ENCODE data around the gene CTNND2.

The CTNND2 gene

DNA sequence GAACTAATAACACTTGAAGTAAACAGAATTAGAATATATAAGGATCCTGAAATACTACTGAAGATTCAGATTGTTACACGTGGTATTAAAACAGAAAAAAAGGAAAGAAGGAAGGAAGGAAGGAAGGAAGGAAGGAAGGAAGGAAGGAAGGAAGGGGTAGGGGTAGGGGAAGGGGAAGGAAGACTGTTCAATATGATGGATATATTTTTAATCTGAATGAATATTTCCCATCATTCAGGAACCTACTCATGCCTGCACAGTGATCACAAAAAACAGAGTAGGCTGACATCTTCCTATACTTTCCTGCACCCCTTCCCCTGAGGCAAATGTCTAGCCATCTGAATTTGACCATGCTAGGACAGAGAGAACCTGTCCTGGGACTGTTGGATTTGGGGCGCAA lies 133.9 kb downstream of the CTNND2 start:
- DNase-seq (ENCODE audit: low spot score): no peak

DNA sequence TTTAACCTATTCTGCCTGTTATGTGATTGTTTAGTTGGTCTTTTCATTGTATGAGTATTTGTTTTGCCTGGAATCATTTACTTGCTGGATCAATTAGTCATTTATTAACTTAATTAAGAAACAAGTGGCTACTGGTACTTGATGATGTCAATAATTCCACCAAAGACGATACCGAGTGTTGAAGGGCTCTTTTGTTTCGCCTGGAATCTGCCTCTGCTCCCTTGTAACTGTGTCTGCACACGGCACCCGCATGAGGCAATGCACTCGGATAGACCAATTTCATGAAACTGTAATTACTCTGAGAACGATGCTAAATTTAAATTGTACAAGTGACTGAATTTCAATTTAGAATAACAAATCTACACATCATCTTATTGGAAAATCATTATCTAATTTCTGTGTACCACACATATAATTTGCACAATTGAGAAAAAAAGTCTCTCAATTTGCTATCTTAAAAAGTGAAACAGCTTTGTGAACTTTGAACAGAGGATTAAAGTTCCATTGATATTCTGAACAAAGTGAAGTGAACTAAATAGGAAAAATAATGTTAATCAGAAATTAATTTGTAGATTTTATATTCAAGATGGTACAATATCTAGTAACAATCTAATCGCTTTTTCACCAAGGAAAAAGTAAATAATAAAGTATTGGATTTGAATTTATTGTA lies 143.2 kb downstream of the CTNND2 start:
- no peak for DNase-seq (ENCODE audit: low spot score)

DNA sequence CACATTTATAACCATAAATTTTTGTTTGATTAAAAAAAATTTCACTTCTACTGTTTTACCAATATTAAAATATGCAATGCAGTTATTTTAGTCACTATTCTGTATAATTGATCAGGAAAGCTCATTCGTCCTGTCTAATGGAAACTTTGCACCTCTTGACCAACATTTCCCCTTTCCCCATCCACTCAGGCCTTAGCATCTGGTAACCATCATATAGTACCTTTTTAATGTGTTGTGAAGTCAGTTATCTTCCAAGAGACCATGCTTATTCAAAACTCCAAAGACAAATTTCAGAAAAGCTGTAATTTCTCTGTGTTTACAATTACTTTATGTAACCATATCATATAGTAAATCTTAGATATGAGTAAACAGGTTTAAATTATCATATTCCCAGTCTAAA lies 145.9 kb downstream of the CTNND2 start:
- no peak for DNase-seq (ENCODE audit: low spot score)

DNA sequence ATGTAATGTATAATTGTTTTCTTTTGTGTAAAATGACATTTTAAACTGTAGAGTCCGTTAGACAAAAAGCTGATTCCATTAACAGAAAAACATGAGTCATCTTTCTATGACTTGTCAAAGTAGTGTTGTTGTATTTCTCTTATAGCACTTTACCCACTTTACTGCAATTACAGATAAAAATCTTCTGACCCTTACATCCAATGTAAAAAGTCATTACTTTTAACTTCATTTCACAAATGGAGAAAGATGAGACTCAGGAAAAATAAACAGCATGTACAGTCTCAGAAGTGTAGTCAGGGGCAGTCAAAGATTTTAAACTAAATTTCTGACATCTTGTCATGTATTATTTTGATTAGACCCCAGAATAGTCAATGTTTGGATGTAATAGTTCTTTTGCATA lies 146.6 kb downstream of the CTNND2 start:
- no peak for DNase-seq (ENCODE audit: low spot score)

DNA sequence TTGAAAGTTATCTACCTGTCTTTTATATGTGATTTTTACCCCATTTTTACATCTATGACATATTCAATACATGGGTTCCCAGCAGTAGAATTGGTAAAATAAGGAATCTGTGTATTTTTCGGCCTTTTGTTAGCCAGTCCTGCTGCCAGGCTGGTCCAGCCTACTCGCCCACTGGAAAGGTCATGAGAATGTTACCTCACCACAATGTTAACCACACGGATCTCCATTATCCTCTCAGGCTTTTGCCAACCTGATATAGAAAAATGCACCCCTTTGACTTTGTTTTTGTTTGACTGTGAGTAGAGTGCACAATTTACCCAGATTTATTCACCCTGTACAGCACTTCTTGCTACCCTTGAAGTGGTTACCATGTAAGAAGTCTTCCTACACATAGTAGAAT lies 167.2 kb downstream of the CTNND2 start:
- no peak for DNase-seq (ENCODE audit: low spot score)

DNA sequence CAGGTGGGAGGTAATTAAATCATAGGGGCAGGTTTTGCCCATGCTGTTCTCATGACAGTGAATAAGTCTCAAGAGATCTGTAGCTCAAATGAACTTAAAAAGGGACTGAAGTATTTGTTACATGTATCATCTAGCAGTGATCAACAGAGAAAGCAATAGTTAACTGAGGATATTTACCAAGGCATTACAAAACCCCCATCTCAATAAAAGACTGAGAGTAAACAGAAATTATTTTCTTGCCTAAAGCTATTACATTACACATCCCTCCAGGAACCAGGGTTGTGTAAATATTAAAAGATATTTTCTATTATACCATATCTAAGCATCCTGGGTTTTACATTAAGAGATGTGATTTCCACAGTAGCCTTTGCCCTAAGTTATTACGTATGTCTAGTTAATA lies 169.9 kb downstream of the CTNND2 start:
- DNase-seq (ENCODE audit: low spot score): no peak

DNA sequence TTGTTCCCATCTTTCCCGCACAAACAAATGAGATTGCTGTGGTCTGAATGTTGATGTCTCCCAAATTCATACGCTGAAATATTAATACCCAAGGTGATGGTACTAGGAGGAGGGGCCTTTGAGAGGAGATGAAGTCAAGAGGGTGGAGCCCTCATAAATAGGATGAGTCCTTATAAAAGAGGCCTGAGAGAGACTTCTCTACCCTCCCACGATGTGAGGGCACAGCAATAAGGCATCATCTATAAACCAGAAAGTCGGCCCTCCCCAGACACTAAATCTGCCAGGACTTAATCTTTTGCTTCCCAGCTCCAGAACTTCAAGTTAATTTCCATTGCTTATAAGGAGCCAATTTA lies 170.4 kb downstream of the CTNND2 start:
- no peak for DNase-seq (ENCODE audit: low spot score)

DNA sequence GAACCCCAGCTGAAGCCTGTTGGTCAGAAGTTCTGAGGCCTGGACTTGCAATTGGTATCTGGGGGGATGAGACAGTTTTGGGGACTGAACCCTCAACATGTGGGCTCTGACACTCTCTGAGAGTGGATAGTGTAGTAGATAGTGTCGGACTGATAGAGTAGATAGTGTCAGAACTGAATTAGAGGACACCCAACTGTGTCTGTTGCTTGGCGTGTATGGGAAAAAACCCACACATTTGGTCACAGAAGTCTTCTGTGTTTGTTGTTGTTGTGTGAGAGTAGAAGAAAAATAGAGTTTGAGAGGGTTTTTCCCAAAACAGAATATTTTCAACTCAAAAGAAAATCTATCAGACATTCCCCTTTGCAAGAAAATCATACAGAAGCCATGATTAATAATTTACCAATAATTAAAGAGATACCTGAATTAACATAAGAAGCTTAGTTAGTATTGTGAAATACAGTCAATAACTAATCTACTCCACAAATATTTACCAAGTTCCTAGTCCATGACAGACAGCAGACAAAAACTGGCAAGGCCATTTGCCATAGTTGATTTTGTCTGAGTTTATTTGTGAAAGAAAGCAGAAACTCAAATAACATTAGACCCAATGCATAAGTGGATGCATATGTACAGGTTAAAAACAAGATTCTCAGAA lies 170.9 kb downstream of the CTNND2 start:
- no peak for DNase-seq (ENCODE audit: low spot score)

DNA sequence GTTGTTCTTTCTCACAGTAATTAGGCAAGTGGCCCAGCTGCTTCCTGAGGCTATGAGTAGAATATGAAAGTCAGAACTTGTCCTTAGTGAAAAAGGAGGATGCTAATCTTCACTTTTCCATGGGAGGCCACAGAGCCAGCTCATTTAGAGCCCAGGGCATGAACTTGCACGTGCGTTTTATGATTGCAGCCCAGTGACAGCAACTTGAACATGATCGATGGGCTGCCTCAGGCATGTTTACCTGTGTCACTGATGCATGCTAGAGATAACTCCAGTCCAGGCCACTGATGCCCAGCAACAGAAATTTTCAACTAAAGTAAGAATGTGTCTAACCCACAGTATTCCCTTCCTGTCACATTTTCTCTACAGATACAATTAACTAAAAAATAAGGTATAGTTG lies 179.3 kb downstream of the CTNND2 start:
- DNase-seq (ENCODE audit: low spot score): no peak

DNA sequence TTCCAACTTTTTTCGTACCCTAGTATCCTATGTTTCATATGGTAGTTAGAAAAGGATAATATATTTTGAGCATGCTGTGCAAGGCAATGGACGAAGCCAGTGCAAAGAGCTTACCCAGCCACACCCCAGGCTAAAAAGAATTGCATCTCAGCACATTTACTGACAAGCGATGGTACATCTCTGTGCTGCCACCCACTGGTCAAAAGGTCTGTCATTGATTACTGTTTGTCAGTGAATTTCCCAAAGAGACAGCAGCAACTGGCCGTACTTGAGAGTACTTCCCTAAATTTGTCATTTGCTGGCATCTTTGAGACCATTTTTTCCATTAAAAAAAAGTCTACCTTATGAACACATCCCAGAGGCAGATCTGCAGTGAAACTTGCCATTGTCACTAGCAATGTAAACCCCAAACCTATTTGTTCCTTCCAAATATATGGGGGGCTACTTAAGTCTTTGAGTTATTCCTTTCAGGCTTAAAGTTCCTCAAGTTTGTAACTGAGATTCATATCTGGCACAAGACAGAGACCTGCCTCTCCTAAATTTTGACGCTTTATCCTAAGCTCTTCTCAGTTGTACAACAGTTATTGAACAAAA lies 184.3 kb downstream of the CTNND2 start:
- no peak for DNase-seq (ENCODE audit: low spot score)

DNA sequence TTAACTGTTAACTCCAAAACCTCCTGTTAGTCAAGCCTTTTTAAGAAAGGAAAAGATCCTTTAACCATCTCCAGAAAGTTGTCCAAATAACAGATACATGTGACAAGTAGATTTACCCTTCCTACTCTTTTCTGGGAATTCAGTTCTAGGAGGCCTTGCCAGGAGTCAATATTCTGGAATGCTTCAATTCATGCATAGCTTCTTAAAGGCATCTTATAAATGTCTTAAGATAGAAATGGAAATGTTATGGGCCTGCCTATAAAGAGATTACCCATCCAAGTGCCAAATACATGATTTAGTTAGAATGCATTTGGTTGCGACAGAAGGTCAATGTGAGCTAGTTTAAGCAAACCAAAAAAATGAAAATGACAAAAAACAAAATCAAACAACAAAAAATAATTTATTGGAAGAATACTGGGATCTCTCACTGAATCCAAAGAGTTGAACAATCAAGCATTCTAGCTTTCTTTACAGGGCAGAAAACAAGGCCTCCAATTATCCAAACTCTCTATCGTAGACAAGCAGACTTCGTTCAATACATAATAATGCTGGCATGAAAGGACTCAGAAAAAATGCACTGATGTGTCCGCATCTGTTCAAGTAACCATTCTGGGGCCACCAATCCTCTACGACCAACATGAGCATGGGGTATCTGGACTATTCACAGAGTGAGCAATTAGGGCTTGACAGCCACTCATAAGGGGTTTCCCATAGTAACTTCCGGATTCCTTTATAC lies 188.6 kb downstream of the CTNND2 start:
- DNase-seq (ENCODE audit: low spot score): no peak

DNA sequence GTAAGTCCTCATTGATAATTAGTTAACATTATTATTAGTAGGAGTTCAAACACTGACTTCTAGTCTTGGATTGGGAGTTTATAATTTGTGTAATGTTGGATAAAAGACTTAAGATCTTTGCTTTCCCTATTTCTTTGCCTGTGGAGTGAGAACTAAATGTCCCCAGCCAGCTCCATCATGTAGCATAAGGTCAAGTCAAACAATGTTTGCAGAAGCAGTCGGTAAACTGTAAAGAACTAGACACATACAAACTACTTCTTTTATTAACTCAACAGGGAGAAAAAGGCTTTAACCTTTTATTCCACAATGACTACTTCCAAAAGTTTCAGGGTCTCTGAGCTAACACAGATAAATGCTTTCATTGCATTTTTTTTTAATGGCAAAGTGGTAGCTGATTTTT lies 192.3 kb downstream of the CTNND2 start:
- DNase-seq (ENCODE audit: low spot score): no peak

DNA sequence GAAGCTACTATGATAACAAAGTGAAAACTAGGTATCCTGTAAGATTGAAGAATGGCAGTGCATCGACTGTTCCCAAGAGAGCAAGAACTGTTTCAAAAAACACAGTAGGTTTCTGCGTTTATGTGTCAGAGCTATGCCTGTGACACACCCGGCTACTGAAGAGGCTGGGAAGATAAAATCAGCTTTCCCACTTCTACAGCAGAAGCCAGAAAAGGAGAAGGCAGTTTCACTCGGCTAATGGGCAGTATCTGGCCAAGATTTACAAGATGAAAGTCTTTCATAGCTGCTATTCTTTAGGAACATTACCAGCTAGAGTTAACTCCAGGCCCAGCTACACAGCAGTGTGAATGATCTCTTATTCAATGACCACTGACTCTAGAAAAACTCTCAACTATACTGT lies 195.2 kb downstream of the CTNND2 start:
- DNase-seq (ENCODE audit: low spot score): no peak

DNA sequence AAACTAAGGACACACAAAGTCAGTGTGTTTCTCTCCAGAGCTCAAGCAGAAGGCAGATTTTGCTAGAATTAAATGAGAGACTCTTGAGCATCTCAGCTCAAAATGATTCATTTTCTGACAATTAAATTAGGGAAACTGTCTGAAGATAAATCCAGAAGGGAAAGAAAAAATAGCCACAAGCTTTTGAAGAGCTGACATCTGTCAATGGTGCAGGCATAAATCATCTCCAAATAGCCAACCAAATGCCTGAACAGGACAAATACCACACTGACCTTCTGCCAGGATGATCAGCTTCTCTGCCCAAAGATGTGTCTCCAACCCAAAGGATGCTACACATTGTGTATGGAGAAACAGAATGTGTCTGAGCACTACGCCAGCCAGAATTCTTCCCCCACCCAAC lies 199.3 kb downstream of the CTNND2 start:
- DNase-seq (ENCODE audit: low spot score): no peak

DNA sequence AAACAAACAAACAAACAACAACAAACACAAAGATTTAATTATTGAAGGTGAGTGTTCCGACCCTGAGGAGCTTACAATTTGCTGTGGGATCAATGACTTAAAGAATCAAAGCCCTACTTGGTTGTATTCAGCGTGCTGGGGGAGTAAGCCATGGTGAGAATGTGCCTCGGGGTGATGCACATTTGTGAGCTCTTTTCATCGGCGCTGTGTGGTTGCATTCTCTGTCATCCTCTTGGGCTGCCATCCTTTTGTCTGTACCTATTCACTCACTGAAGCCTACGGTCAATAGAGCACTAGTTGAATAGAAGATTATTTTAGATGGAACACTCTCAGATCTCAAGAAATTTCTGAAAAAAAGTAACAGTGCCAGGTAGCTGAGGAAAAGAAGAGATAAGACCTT lies 203.9 kb downstream of the CTNND2 start:
- DNase-seq (ENCODE audit: low spot score): no peak

DNA sequence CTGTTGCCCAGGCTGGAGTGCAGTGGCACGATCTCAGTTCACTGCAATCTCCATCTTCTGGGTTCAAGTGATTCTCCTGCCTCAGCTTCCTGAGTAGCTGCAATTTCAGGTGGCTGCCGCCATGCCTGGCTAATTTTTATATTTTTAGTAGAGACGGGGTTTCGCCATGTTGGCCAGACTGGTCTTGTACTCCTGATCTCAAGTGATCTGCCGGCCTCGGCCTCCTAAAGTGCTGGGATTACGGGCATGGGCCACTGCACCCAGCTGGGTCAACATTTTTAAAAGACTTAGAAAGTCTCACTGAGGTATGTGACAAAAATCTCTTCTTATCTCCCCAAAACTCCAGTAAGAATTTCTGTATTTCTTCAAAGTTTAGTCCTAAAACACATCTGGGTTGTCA lies 211.6 kb downstream of the CTNND2 start:
- no peak for DNase-seq (ENCODE audit: low spot score)

DNA sequence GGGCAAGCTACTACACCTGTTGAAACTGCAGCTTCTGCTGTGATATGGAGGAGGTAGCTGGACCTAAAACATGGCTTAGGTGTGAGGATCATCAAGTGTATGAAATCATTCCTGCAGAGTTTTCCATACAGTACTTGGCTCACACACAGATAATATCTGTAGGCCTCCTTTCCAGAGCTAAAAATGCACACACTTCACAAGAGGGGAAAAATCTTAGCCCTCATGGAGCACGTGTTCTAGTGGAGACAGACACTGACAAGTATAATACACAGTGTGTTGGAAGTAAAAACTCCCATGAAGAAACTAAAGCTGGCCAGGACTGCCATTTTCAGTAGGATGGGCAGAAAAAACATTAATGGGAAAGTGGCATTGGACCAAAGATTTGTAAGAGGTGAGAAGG lies 216.7 kb downstream of the CTNND2 start:
- DNase-seq (ENCODE audit: low spot score): no peak

DNA sequence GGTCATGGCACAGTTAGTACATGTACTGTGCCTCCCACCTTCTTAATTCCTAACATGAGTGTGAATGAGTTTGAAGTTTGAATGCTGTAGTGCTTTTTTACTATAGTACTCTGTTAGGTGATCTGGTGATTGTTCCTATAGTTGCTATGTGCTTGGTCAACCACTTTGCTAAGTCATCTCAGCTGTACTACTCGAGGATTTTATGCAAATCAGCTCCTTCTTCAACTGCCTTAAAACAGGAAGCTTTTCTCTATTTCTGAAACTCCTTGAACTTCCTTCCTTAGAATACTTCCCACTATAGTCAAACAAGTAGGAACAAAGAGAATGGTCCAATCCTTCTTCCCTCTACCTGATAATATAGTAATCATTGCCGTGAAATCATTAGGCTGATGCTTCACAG lies 219.6 kb downstream of the CTNND2 start:
- DNase-seq (ENCODE audit: low spot score): no peak

DNA sequence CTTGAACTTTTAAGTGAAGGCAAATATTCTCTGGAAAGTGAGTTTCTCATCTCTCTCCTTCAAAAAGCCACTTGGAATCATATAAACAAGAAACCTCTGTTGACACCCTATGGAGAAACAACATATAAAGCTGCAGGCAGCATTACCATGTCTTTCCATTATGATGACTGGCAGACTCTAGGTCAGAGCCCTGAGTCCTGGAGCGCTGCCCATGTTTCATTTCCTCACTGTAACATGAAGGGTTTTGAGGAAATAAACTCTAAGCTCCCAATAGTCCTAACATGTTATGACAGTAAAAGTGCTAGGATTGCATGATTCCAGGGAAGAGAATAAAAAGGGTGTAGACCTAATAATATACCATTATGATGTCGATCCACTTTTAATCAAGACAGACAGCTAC lies 220.6 kb downstream of the CTNND2 start:
- DNase-seq (ENCODE audit: low spot score): no peak

DNA sequence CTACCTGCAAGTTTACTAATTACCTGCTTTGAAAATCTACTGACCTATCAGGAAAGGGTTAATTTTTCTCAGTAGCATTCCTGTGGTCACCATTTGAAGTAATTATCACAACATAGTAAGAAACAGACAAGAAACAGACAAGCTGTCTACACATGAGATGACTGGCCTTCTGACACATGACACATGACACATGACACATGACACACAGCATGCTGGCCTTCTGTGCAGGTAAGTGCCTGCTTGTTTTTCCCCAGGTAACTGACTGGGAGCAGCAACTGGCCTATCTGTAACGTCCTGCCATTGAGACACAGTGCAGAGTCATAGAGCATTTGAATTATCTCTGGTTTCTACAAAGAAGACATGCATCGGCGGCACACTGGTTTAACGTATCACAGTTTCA lies 222.4 kb downstream of the CTNND2 start:
- no peak for DNase-seq (ENCODE audit: low spot score)

DNA sequence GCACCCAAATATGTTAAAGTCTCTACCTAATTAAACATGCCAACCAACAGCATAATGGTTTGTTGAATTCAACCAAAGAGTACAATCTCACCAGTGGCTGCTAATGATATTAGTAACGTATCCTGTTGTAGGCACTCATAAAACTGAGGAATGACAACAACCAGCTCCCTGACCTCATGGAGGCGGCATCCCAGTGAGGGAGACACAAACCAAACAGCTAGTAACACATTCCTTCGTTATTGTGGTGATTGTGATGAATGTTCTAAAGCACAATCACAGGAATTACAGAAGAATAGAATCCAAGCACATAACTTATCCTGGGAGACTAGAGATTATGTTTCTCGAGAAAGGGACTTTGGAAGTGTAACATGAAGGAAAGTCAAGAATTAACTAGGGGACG lies 224.6 kb downstream of the CTNND2 start:
- no peak for DNase-seq (ENCODE audit: low spot score)

DNA sequence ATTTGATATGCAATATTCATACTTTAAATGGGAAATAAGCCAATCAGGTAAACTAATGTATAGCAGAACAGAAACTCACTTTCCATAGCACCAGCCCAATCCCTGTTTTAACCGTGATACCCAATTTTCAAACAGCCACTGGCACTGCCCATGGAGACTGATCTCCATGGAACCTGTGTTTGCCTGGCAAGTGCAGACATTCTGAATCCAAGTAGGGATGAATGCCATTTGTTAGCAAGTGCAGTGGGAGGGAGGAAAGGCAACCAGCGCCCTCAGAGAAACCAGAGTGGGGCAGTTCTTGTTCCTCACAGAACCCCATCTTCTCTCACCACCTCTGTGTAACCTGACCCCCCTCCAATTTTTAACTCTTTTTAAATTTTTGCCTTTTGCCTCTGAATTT lies 229.1 kb downstream of the CTNND2 start:
- DNase-seq (ENCODE audit: low spot score): no peak

DNA sequence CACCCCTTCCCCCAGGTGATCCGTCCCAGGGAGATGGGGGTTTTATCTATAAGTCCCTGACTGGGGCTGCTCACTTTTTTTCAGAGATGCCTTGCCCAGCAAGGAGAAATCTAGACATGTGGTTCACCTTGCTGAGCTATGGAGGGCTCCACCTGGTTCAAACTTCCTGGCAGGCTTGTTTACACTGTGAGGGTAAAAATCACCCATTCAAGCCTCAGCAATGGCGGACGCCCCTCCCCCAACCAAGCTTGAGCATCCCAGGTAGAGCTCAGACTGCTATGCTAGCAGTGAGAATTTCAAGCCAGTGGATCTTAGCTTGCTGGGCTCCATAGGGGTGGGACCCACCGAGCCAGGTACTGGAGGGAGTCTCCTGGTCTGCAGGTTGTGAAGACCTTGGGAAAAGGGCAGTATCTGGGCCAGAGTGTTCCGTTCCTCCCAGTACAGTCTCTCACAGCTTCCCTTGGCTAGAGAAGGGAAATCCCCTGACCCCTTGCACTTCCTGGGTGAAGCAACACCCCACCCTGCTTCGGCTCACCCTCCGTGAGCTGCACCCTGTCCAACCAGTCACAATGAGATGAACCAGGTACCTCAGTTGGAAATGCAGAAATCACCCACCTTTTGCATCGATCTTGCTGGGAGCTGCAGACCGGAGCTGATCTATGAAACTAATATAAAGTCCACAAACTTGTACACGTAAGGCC lies 231.7 kb downstream of the CTNND2 start:
- DNase-seq (ENCODE audit: low spot score): no peak

Data from CD4-positive, alpha-beta T cell treated with Interleukin-15 for 4 hours (primary cell).